T47D (cell line): ENCODE data around the gene CDKN2AIP.
"Not testable (repeated sequence)": the region's sequence is repeated elsewhere in the genome, so short reads cannot be mapped to it uniquely, and the experiment has no call there.

Experiments
- DNase-seq, 2 experiments: peaks; one replicate each; pipeline versions ENCODE4 v3.0.0 to v3.0.0-alpha.2; 2011 to 2012; ENCODE audit warnings: low read depth in 1 of 2, low spot score in 1 of 2
- JUND ChIP-seq: IDR thresholded peaks from 2 replicates; pipeline ENCODE4 v1.6.1; 2012; ENCODE audit warnings: low read depth
- in situ Hi-C: cut with HindIII; loops from 2 replicates; pipeline ENCODE4 v1.10.0; 2016; ENCODE audit warnings: low sequenced_read_pairs, low pct_unique_long_range_greater_than_20kb

Gene CDKN2AIP

DNA sequence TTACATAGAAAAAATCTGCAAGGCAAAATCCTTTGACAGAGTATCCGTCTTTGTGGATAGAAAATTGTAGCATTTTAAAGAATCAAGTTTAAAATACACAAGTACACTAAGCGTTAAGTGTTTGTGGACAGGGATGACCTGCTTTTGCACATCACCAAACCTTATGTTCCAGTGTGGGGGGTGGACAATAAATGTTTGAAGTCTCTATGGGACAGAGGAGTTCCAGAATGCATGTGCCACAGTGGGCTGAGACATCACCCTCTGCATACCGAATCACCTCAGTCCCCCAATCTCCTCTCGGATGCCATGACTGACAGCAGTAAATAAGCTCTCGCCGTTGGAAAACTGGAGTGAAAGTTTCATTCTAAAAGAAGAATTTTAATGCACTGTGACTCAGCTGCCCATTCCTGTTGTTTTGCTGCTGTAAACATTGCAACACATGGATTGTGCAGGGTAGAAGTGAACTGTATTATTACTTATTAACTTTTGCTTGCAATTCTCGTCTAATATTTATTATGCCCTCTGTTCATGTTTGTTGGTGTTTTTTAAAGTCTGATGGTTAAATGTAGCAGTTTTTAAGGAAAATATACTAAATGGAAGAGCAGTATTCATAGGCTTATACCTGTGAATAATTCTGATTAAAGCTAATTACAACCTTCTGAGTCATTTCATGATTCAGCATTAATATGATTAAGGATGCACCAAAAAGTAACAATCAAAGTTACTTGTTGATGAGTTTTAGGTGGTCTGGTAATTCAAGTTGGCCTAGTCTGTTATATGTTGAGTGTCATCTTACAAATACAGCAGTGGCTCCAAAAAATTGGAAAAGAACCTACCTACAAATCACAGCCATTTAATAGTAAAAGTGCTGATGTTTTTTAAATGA lies 24.0 kb downstream of the CDKN2AIP start:
- DNase-seq: no peak
- in situ Hi-C loops: no loop called here
- TF ChIP-seq JUND: no peak

DNA sequence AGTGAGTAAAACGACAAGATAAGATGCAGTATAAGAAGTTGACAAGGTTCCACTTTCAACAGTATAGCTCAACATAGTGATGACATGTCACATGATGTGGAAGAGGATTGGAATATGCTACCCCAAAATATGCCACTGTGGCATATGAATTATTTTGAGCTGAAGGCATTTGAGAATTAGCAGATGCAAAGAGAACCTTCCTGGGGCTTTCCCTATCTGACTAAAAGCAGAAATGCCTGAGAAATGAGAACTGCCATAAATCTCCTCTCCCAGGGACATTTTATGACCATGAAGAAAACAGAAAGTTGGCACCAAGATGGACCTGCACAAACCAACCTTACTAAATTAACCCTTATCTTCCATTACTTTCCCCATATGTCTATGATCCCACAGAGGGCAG lies 24.8 kb downstream of the CDKN2AIP start:
- in situ Hi-C loops: no loop called here

DNA sequence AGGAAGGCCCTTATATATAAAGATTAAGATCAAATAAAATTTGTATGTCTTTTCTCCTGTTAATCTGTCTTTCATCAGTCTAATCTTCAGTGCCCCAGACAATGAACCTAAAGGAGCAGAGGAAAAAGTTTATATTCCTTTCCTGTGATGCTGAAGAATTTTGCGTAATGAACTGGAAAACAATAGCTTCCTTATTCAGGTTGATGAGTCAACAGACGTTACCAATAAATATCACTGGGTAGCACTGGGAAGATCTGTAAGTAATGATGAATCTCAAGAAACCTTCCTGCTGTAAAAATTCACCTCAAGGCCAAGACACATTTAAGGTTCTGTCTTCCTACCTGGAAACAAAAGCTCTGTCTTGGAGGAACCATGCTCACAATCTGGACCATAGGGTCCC lies 25.5 kb downstream of the CDKN2AIP start:
- TF ChIP-seq JUND: no peak
- no peak for DNase-seq
- in situ Hi-C loops: no loop called here

More for the DNA sequence above, 24.8 kb downstream of the CDKN2AIP start:
- DNase-seq: no peak
- TF ChIP-seq JUND: no peak

DNA sequence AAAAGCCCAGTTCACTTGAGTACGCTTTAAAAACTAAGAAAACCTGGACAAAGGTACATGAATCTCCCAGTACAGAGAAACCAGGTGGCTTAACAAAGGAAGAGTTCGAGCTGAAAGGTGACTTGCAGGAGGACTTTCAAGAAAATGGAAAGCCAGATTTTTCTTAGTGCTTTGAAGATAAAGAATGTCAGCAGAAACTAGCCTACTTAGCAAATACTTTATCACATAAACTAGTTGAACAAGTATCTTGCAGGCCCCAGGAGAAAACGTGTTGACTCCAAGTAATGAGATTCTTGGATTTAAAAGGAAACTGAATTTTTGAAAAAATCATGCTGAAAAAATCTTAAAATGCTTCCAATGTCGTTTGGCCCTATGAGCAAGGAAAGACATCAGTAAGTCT lies 26.4 kb downstream of the CDKN2AIP start:
- TF ChIP-seq JUND: no peak
- in situ Hi-C loops: no loop called here
- no peak for DNase-seq

- no peak for TF ChIP-seq JUND
- DNase-seq: peak; percentile 38 to 73
- in situ Hi-C loops: no loop called here
These were observed 27.7 kb downstream of the CDKN2AIP start for GRCh38 chr4:183471946-183472708.

DNA sequence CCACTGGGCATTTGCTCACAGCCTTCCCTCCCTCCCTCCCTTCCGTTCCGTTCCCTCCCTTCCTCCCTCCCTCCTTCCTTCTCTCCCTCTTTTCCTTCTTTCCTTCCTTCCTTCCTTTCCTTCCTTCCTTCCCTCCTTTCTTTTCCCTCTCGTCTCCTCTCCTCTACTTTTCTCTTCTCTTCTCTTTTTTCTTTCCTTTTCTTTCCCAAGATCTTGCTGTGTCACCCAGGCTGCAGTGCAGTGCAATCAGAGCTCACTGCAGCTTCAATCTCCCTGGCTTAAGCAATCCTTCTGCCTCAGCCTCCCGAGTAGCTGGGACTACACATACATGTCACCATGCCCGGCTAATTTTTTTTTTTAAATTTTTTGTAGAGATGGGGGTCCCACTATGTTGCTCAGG lies 33.7 kb downstream of the CDKN2AIP start:
- in situ Hi-C loops: no loop called here
- no peak for TF ChIP-seq JUND
- DNase-seq: no peak

DNA sequence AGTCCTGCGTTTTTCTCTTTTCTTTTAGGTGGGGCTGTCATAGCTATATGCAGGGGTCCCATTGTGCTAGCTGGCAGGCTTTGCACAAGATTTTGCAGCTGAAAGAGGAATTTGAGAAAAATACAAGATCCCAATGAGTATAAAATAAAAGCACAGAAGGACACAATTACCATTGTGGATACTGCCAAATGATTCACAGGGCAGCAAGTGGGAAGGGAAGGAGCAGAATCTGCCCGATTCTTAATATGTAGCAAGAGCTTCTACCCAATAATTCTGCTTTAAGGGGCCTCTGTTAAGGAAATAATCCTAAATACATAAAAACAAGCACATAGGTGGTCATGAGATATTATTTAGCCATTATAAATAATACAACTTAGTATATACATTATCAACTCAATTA lies 34.5 kb downstream of the CDKN2AIP start:
- DNase-seq: no peak
- in situ Hi-C loops: no loop called here

DNA sequence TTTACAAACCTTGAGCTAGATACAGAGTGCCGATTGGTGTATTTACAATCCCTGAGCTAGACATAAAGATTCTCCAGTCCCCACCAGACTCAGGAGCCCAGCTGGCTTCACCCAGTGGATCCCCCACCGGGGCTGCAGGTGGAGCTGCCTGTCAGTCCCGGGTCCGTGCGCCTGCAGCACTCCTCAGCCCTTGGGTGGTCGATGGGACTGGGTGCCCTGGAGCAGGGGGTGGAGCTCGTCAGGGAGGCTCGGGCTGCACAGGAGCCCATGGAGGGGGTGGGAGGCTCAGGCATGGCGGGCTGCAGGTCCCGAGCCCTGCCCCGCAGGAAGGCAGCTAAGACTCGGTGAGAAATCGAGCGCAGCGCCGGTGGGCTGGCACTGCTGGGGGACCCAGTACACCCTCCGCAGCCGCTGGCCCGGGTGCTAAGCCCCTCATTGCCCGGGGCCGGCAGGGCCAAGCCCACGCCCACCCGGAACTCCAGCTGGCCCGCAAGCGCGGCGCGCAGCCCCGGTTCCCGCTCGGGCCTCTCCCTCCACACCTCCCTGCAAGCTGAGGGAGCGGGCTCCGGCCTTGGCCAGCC lies 38.2 kb downstream of the CDKN2AIP start:
- DNase-seq, in situ Hi-C loops: not testable (repeated sequence)

More for the DNA sequence above, 34.5 kb downstream of the CDKN2AIP start:
- no peak for TF ChIP-seq JUND

DNA sequence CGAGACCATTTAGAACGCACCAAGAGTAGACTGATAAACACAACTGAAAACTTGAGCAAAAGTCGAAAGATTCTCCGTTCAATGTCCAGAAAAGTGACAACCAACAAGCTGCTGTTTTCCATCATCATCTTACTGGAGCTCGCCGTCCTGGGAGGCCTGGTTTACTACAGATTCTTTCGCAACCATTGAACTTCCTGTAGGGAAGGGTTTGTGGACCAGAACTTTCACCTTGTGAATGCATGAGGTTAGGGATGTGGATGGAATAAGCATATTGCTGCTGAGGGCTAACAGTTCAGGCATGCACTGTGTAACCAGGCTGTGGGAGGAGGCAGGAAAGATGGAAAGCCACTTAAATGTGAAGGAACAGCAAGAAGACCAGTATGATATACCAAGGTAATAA lies 39.6 kb downstream of the CDKN2AIP start:
- in situ Hi-C loops: no loop called here
- TF ChIP-seq JUND: no peak

GRCh38 chr4:183485411-183486160 lies 41.1 kb downstream of the CDKN2AIP start:
- in situ Hi-C loops: no loop called here
- no peak for TF ChIP-seq JUND
- no peak for DNase-seq

More for the DNA sequence above, 39.6 kb downstream of the CDKN2AIP start:
- no peak for DNase-seq

GRCh38 chr4:183492791-183493222 lies 48.4 kb downstream of the CDKN2AIP start:
- TF ChIP-seq JUND: no peak
- DNase-seq: peak in 1 of 2 experiments; percentile 62
- in situ Hi-C loops: no loop called here

GRCh38 chr4:183493246-183493645 lies 48.8 kb downstream of the CDKN2AIP start:
- DNase-seq: no peak
- in situ Hi-C loops: no loop called here
- TF ChIP-seq JUND: no peak

DNA sequence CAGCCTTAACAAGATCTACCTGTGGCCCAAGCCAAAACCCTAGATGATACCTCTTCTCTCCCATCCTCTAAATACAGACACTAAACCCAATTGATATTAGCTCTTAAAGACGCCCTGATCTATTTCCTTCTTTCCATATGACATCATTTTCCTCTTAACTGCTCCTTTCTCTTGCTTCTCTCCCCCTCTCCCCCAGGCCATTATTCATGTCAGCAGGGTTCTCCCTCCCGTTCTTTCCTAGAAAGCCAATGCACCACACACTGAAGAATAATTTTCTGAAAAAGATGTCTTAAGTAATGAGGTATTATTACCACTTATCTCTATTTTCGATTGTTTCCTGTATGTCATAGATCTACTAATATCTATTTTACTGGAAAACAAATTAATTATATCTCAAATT lies 50.7 kb downstream of the CDKN2AIP start:
- in situ Hi-C loops: no loop called here
- no peak for TF ChIP-seq JUND
- DNase-seq: no peak
